AG04449 (cell line): Measurements from ENCODE around the gene ZNF217.
"Not testable (repeated sequence)": the region's sequence is repeated elsewhere in the genome, so short reads cannot be mapped to it uniquely, and the experiment has no call there.

Source experiments
- CTCF ChIA-PET: fragments of 350-600 bp; formaldehyde crosslinking; extraction: SDS; loops from one replicate; lab custom pipeline; 2021; ENCODE audit warnings: antibody characterized with exemption; lab: Yijun Ruan, JAX
- POLR2A ChIA-PET: fragments of 400-600, 350-600 bp; formaldehyde crosslinking; extraction: SDS; loops from one replicate; lab custom pipeline; 2020; ENCODE audit warnings: antibody characterized with exemption, inconsistent platforms; lab: Yijun Ruan, JAX
- DNase-seq: peaks from one replicate; pipeline ENCODE4 v3.0.0-alpha.2; 2010; ENCODE audit warnings: low read depth, low spot score
- H3K4me3 ChIP-seq: 2 replicates; pipeline ENCODE4 v1.5.1; 2011; ENCODE audit warnings: low read depth, mild to moderate bottlenecking, control low read depth, low read length
- TF ChIP-seq, protein P1 (sequence below): IDR thresholded peaks from one replicate; pipeline ENCODE4 v1.5.1; 2011; ENCODE audit warnings: mild to moderate bottlenecking, moderate library complexity, low read length, control low read depth, inconsistent platforms; ENCODE audit not compliant: insufficient read depth; ENCODE audit errors: missing control alignments

The ZNF217 gene

DNA sequence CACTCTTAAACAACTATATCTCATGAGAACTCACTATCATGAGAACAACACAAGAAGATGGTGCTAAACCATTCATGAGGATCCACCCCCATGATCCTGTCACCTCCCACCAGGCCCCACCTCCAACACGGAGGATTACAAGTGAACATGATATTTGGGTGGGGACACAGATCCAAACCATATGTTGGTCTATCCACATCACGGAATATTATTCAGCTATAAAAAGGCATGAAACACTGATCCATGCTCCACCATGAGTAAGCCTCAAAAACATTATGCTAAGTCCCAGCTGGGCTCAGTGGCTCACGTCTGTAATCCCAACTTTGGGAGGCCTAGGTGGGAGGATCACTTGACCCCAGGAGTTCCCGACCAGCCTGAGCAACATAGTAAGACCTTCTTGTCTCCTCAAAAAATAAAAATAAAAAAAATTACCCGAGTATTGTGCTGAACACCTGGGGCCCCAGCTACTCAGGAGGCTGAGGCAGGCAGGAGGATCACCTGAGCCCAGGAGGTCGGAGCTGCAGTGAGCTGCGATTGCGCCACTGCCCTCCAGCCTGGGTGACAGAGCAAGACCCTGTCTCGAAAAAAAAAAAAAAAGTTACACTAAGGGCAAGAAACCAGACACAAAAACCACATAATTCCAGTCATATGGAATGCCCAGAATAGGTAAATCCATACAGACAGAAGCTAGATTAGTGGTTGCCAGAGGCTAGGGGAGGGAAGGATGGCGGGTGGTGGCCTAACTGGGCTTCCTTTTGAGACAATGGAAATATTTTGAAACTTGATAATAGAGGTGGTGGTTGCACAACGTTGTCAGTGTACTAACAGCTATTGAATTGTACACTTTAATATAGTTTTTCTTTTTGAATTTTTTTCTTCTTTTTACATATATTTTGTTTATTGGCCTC, 43.1 kb downstream of the ZNF217 start:
- TF ChIP-seq, protein P1, sequence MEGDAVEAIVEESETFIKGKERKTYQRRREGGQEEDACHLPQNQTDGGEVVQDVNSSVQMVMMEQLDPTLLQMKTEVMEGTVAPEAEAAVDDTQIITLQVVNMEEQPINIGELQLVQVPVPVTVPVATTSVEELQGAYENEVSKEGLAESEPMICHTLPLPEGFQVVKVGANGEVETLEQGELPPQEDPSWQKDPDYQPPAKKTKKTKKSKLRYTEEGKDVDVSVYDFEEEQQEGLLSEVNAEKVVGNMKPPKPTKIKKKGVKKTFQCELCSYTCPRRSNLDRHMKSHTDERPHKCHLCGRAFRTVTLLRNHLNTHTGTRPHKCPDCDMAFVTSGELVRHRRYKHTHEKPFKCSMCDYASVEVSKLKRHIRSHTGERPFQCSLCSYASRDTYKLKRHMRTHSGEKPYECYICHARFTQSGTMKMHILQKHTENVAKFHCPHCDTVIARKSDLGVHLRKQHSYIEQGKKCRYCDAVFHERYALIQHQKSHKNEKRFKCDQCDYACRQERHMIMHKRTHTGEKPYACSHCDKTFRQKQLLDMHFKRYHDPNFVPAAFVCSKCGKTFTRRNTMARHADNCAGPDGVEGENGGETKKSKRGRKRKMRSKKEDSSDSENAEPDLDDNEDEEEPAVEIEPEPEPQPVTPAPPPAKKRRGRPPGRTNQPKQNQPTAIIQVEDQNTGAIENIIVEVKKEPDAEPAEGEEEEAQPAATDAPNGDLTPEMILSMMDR, result no peak
- DNase-seq, result no peak
- no peak overlapping the region for H3K4me3 ChIP-seq
- ChIA-PET POLR2A (interaction anchor here (0.6 kb wide), 1 partner anchor 12 kb away, joined by 3 read pairs; no protein-coding TSS in a partner anchor), CTCF (interaction anchor here (1.2 to 2.4 kb wide), 5 partner anchors 9 to 1238 kb away, joined by 4 to 12 read pairs (median 5); no protein-coding TSS in a partner anchor)

DNA sequence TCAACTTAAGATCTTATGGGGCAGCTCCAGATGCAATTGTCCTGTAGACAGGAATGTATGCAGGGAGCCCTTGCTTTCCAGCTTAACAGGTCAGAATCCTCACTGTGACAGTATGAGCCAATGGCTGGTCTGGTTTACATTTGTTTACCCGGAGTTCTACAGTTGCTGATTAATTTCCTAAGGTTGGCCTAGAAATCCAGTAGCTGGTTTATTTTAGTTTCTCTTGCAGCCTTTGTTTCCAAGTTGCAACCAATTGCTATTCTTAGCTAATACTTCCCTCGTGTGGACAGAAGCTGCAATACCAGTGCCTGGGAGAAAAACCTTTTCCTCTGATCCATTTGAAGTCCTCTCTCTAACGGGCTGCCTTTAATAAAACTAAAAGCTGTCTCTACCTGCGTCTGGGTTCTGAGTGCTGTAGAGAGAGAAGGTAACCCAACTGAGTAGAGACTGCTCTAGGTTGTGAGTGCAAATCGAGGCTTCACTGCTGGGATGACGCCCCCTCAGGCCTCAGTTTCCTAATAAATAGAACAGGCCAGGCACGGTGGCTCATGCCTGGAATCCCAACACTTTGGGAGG, 45.9 kb downstream of the ZNF217 start:
- TF ChIP-seq, protein P1, result peak; percentile 63
- CTCF ChIA-PET, result interaction anchor here (0.7 to 3.7 kb wide), 28 partner anchors 9 to 1443 kb away, joined by 3 to 35 read pairs (median 4); no protein-coding TSS in a partner anchor
- H3K4me3 ChIP-seq, result no peak overlapping the region
- peak; percentile 29 for DNase-seq
- POLR2A ChIA-PET, result no interaction called here

DNA sequence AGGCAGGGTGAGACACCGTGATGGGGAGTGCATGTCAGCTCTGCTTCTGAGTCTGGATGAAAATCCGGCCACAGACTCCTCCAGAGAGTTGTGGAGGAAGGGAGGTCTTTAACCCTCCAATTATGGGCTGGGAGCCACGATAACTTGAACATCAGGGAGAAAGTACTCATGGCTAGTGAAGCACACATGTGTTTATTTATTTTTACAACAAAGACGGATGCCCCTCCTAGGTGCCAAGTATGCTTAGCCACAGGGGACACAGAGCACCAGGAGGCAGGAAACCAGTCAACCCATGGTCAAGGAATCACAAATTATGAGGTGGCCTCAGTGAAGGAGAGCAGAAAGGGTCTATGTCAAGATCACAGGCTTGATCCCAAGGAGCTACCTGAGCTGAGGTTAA, 54.1 kb downstream of the ZNF217 start:
- H3K4me3 ChIP-seq, result no peak overlapping the region
- TF ChIP-seq, protein P1, result no peak
- ChIA-PET POLR2A (no interaction called here), CTCF (interaction anchor here (1.2 to 1.8 kb wide), 3 partner anchors 8 to 1297 kb away, joined by 4 to 13 read pairs (median 5); no protein-coding TSS in a partner anchor)
- DNase-seq, result no peak

DNA sequence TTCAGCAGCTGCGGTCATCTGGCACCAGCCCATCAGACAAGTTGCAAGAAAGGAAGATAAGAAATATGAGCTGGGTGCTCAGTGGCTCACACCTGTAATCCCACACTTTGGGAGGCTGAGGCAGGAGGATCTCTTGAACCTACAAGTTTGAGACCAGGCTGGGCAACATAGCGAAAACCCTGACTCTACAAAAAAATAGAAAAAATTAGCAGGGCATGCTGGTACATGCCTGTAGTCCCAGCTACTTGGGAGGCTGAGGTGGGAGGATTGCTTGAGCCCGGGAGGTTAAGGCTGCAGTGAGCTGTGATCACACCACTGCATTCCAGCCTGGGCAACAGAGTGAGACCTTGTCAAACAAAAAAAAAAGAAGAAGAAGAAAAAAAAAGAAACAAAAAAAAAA, 57.3 kb downstream of the ZNF217 start:
- H3K4me3 ChIP-seq, DNase-seq, POLR2A ChIA-PET: not testable (repeated sequence)
- CTCF ChIA-PET, result interaction anchor here (0.9 kb wide), 1 partner anchor 11 kb away, joined by 4 read pairs; no protein-coding TSS in a partner anchor

DNA sequence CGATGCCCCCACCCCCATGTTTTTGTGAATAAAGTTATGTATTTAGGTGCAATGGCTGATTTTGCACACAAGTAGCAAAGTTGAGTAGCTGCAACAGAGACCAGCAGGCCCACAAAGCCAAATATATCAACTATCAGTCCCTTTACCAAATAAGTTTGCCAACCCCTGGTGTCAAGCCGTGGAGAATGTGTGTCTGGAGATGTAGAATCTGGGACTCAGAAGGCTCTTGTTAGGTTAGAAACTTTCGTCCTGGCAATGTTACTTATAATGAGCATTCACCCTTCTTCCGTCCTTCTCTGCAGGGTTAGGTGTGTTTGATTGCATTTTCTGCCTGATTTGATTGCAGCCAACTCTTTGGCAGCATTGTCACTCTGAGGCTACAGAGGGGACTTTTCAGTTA, 57.8 kb downstream of the ZNF217 start:
- DNase-seq, result no peak
- CTCF ChIA-PET, result no interaction called here
- POLR2A ChIA-PET, result no interaction called here
- no peak overlapping the region for H3K4me3 ChIP-seq
- TF ChIP-seq, protein P1, result no peak

DNA sequence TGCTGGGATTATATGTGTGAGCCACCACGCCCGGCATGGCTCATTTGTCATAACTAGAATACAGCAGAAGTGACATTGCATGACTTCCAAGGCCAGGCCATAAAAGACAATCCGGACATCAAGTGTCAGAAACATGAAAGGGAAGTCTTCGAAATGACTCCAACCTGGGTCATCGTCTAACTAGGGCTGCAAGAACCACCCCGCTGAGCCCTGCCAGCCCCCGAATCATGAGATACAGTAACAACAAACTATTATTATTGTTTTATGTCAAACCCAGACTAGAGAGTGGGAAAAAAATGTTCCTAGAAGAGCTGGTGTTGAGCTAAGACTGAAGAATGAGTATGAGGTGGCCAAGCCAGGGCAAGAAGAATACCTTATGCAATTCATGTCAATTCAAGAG, 59.6 kb downstream of the ZNF217 start:
- POLR2A ChIA-PET, result no interaction called here
- TF ChIP-seq, protein P1, result no peak
- CTCF ChIA-PET, result no interaction called here
- no peak overlapping the region for H3K4me3 ChIP-seq
- DNase-seq, result no peak
